Breast epithelium (tissue), 4 donors: ENCODE measurements around the gene ISY1. TPM values are rescaled to one million over a fixed set of nuclear protein-coding genes. Genes with fewer than 3 reads are reported as not detected.
"Not testable (repeated sequence)": the region's sequence is repeated elsewhere in the genome, so short reads cannot be mapped to it uniquely, and the experiment has no call there.

ENCODE experiments used
- DNase-seq, 2 donors: peaks; one replicate each; pipeline ENCODE4 v3.0.0-alpha.2; 2019; ENCODE audit warnings: low spot score in 2 of 2
- H3K27ac ChIP-seq, 2 donors: fragments of 200-600 bp; sonication (generic) in 1 of 2; one replicate each; pipeline ENCODE4 v1.5.1; 2016 to 2019; ENCODE audit warnings: mild to moderate bottlenecking in 1 of 2
- H3K27me3 ChIP-seq, 2 donors: fragments of 200-600 bp; sonication (generic) in 1 of 2; one replicate each; pipeline versions ENCODE4 v1.5.1 to v1.6.0; 2017 to 2019; ENCODE audit warnings: control low read depth in 1 of 2, mild to moderate bottlenecking in 1 of 2
- H3K36me3 ChIP-seq: fragments of 200-600 bp; one replicate; pipeline ENCODE4 v1.5.1; 2019
- H3K4me1 ChIP-seq, 2 donors: fragments of 200-600 bp; sonication (generic); one replicate each; pipeline ENCODE4 v1.5.1; 2016 to 2019; ENCODE audit warnings: control low read depth in 1 of 2
- H3K4me3 ChIP-seq, 3 donors: fragments of 200-600 bp; sonication (generic); 1 replicate in 2 of 3; 2 replicates in 1 of 3; pipeline ENCODE4 v1.5.1; 2016 to 2019; ENCODE audit warnings: mild to moderate bottlenecking in 3 of 3, moderate library complexity in 2 of 3
- H3K9me3 ChIP-seq, 2 donors: fragments of 200-600 bp; sonication (generic) in 1 of 2; one replicate each; pipeline ENCODE4 v1.5.1; 2016 to 2019; ENCODE audit warnings: control low read depth in 1 of 2
- CTCF ChIP-seq, 3 donors: fragments of 450-650 bp; IDR thresholded peaks; one replicate each; pipeline ENCODE4 v1.5.1; 2016 to 2017; ENCODE audit warnings: antibody characterized with exemption in 3 of 3, mild to moderate bottlenecking in 3 of 3, moderate library complexity in 3 of 3
- POLR2A ChIP-seq: fragments of 450-650 bp; IDR thresholded peaks from one replicate; pipeline ENCODE4 v1.6.1; 2016; ENCODE audit warnings: antibody characterized with exemption, mild to moderate bottlenecking, moderate library complexity
- POLR2AphosphoS5 ChIP-seq, 3 donors: sonication (generic); formaldehyde crosslinking; IDR thresholded peaks; one replicate each; pipeline ENCODE4 v1.6.1; 2017; ENCODE audit warnings: antibody characterized with exemption in 3 of 3
- intact Hi-C: fragments of 100-400 bp; cut with DNase I; formaldehyde crosslinking; loops from one replicate; pipeline ENCODE4 v1.15.1; 2023; ENCODE audit warnings: low total_unique reads
- total RNA-seq, 3 donors: library from RNA; depleted of rRNA; stranded (reverse); fragments of >200 nt; gene quantifications; one replicate each; pipeline ENCODE4 v1.1.0, GENCODE V29; 2016

Gene ISY1
- total RNA-seq, 3 donors from 2014 or later = 21.4 to 27.9 (median 21.7) TPM

DNA sequence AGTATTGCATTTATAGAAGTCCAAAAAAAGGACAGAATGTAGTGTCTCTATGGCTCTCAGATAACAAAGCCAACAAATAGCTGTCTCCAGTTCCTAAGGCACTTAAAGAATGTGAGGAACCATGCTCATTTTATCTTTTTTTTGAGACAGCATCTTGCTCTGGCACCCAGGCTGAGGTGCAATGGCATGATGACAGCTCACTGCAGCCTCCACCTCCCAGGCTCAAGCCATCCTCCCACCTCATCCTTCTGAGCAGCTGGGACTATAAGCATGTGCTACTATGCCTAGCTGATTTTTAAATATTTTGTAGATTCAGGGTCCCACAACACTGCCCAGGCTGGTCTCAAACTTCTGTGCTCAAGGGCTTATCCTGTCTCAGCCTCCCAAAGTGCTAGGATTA lies 16.1 kb downstream of the ISY1 start:
- Histone ChIP-seq H3K27ac (no peak overlapping the region), H3K27me3 (no peaks in the 10 kb centered on the region), H3K36me3 (no peaks in the 10 kb centered on the region), H3K4me1 (no peaks in the 10 kb centered on the region), H3K9me3 (no peaks in the 10 kb centered on the region), H3K4me3 (no peak overlapping the region)
- intact Hi-C loops = no loop called here
- DNase-seq = no peak
- TF ChIP-seq POLR2A (no peak), CTCF (IDR thresholded peaks at IDR 0.05) (no peak), POLR2AphosphoS5 (IDR thresholded peaks at IDR 0.05) (no peak)

- H3K9me3 ChIP-seq, intact Hi-C loops, H3K27me3 ChIP-seq, H3K4me1 ChIP-seq, H3K36me3 ChIP-seq, DNase-seq, H3K4me3 ChIP-seq, H3K27ac ChIP-seq: not testable (repeated sequence)
Measured at GRCh38 chr3:129141011-129141410, 19.9 kb downstream of the ISY1 start.

DNA sequence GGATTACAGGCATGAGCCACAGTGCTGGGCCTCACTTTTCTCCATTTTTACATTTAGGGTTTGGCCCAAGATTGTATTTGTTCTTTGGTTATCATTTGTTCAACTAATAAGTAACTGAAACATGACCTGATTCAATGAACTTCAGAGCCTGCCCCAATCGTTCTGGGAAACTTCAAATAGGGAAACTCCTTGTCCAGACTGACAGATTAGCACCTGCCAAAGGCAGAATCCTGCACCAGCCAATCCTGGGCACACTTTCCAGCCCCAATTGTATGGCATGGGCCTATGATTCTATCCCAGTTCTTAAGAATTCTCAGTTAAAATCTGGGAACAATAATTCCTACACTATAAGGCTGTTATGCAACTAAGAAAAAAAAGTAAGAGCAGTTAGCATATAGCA lies 21.0 kb downstream of the ISY1 start:
- H3K27ac ChIP-seq = no peak overlapping the region
- H3K27me3 ChIP-seq = no peaks in the 10 kb centered on the region
- no peak overlapping the region for H3K4me3 ChIP-seq
- H3K9me3 ChIP-seq = no peaks in the 10 kb centered on the region
- DNase-seq = no peak
- H3K4me1 ChIP-seq = no peaks in the 10 kb centered on the region
- intact Hi-C loops = no loop called here
- no peaks in the 10 kb centered on the region for H3K36me3 ChIP-seq
- TF ChIP-seq CTCF (IDR thresholded peaks at IDR 0.05) (no peak), POLR2A (no peak), POLR2AphosphoS5 (IDR thresholded peaks at IDR 0.05) (no peak)

GRCh38 chr3:129136275-129136674 lies 24.6 kb downstream of the ISY1 start:
- H3K4me1 ChIP-seq, H3K36me3 ChIP-seq, H3K4me3 ChIP-seq, H3K27me3 ChIP-seq, DNase-seq, intact Hi-C loops, H3K9me3 ChIP-seq, H3K27ac ChIP-seq: not testable (repeated sequence)

GRCh38 chr3:129132097-129132866 lies 28.6 kb downstream of the ISY1 start:
- Histone ChIP-seq H3K4me3 (no peak overlapping the region), H3K9me3 (no peaks in the 10 kb centered on the region), H3K36me3 (no peaks in the 10 kb centered on the region), H3K27me3 (no peaks in the 10 kb centered on the region), H3K4me1 (no peaks in the 10 kb centered on the region), H3K27ac (no peak overlapping the region)
- intact Hi-C loops = no loop called here
- TF ChIP-seq POLR2AphosphoS5 (IDR thresholded peaks at IDR 0.05) (no peak), CTCF (IDR thresholded peaks at IDR 0.05) (no peak), POLR2A (no peak)
- DNase-seq = no peak

- no peaks in the 10 kb centered on the region for H3K9me3 ChIP-seq
- no peak overlapping the region for H3K27ac ChIP-seq
- no peaks in the 10 kb centered on the region for H3K27me3 ChIP-seq
- TF ChIP-seq CTCF (IDR thresholded peaks at IDR 0.05) = no peak
- no peaks in the 10 kb centered on the region for H3K4me1 ChIP-seq
- H3K36me3 ChIP-seq = no peaks in the 10 kb centered on the region
- H3K4me3 ChIP-seq = no peak overlapping the region
- intact Hi-C loops = no loop called here
- DNase-seq = no peak
Measured at GRCh38 chr3:129131465-129132088, 29.3 kb downstream of the ISY1 start.
